Endothelial cell of umbilical vein (primary cell): Measurements from ENCODE around the gene PPM1N.

ENCODE experiments used
- CTCF ChIP-seq, 2 donors: IDR thresholded peaks; 1 replicate in 1 of 2; 2 replicates in 1 of 2; pipeline ENCODE4 v1.5.1; 2011; ENCODE audit warnings: low read length in 2 of 2, mild to moderate bottlenecking in 2 of 2, moderate library complexity in 2 of 2, control low read depth in 1 of 2, inconsistent platforms in 1 of 2, low read depth in 1 of 2; ENCODE audit not compliant: insufficient read depth in 1 of 2; ENCODE audit errors: extremely low read depth in 1 of 2
- EZH2 ChIP-seq: IDR thresholded peaks from 2 replicates; pipeline ENCODE4 v1.6.1; 2012; ENCODE audit warnings: borderline replicate concordance, low read depth, mild to moderate bottlenecking, moderate library complexity, low read length, inconsistent platforms; ENCODE audit not compliant: severe bottlenecking
- FOS ChIP-seq: IDR thresholded peaks from 2 replicates; pipeline ENCODE4 v1.6.1; 2011; ENCODE audit warnings: mild to moderate bottlenecking, low read length, moderate library complexity, borderline replicate concordance; ENCODE audit not compliant: insufficient read depth
- POLR2A ChIP-seq: IDR thresholded peaks from 2 replicates; pipeline ENCODE4 v1.6.1; 2012; ENCODE audit warnings: low read depth, mild to moderate bottlenecking, control low read depth, low read length
- POLR2AphosphoS5 ChIP-seq: IDR thresholded peaks from 2 replicates; pipeline ENCODE4 v1.6.1; 2012; ENCODE audit warnings: low read depth, mild to moderate bottlenecking, control low read depth, low read length, moderate library complexity; ENCODE audit not compliant: insufficient read depth
- TF ChIP-seq, protein P1 (sequence below): IDR thresholded peaks from 2 replicates; pipeline ENCODE4 v1.6.1; 2011; ENCODE audit not compliant: insufficient read depth, insufficient read length

GRCh38 chr19:45474606-45475521 is 23.4 kb upstream of the PPM1N start:
- TF ChIP-seq CTCF (IDR thresholded peaks at IDR 0.05; ENCODE audit: extremely low read depth in 1 of 2, insufficient read depth in 1 of 2, low read depth in 1 of 2, low read length in 2 of 2) (no peak), FOS (no peak), POLR2A (no peak), EZH2 (no peak), POLR2AphosphoS5 (no peak)
- TF ChIP-seq, protein P1, sequence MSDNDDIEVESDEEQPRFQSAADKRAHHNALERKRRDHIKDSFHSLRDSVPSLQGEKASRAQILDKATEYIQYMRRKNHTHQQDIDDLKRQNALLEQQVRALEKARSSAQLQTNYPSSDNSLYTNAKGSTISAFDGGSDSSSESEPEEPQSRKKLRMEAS: no peak
